Measurements from ENCODE around the gene CNIH3. TPM values are rescaled to one million over a fixed set of nuclear protein-coding genes. Genes with fewer than 3 reads are reported as not detected.

The CNIH3 gene
- total RNA-seq, 1 experiment from 2014 or later = 4.2 TPM

GRCh38 chr1:224720216-224720615 lies 104.1 kb downstream of the CNIH3 start:
- Histone ChIP-seq H2BK15ac (ENCODE audit: low read depth, low read length) (no peak overlapping the region), H3K9me3 (ENCODE audit: control insufficient read depth, low read depth, low read length) (no peaks in the 10 kb centered on the region), H4K91ac (ENCODE audit: insufficient read length, low read depth, low read length) (no peak overlapping the region), H3K79me1 (ENCODE audit: insufficient read depth, low read depth, low read length, poor library complexity, severe bottlenecking) (no peaks in the 10 kb centered on the region), H2AK5ac (ENCODE audit: insufficient read length, low read length) (no peak overlapping the region), H3K4me1 (ENCODE audit: insufficient read depth, low read length) (no peaks in the 10 kb centered on the region), H2BK12ac (ENCODE audit: insufficient read length, low read depth, low read length) (no peak overlapping the region), H3T11ph (ENCODE audit: low read length) (no peak overlapping the region), H3K14ac (ENCODE audit: insufficient read depth, low read length) (no peak overlapping the region), H3K23ac (ENCODE audit: insufficient read length, low read depth, low read length) (no peak overlapping the region), H3K27ac (ENCODE audit: insufficient read length, low read depth, low read length) (no peak overlapping the region), H2BK5ac (ENCODE audit: insufficient read length, low read length) (no peak overlapping the region), H3K4ac (ENCODE audit: low read depth, low read length) (no peak overlapping the region), H3K79me2 (ENCODE audit: insufficient read depth, low read length) (no peaks in the 10 kb centered on the region), H3K27me3 (ENCODE audit: insufficient read depth, low read length) (no peaks in the 10 kb centered on the region), H2BK120ac (ENCODE audit: low read depth, low read length, poor library complexity, severe bottlenecking) (no peak overlapping the region), H4K8ac (replicated peaks; ENCODE audit: insufficient read length, low read depth, low read length) (no peak overlapping the region), H2BK20ac (ENCODE audit: low read depth, low read length, poor library complexity, severe bottlenecking) (no peak overlapping the region), H3K9ac (ENCODE audit: extremely low read depth, insufficient read length, low read length) (no peak overlapping the region), H4K5ac (ENCODE audit: insufficient read length, low read depth, low read length) (no peak overlapping the region), H2AFZ (ENCODE audit: low read length) (no peak overlapping the region), H3K23me2 (ENCODE audit: insufficient read length, low read depth, low read length, poor library complexity, severe bottlenecking) (no peaks in the 10 kb centered on the region), H3K56ac (ENCODE audit: insufficient read length, low read depth, low read length) (no peak overlapping the region), H3K4me2 (ENCODE audit: insufficient read depth, insufficient read length, low read length) (no peak overlapping the region), H3K18ac (ENCODE audit: insufficient read length, low read depth, low read length) (no peak overlapping the region), H4K20me1 (ENCODE audit: control insufficient read depth, insufficient read depth, insufficient read length) (no peaks in the 10 kb centered on the region)
- H3K27ac Mint-ChIP-seq = no peak overlapping the region
- H3K4me3 Mint-ChIP-seq = no peak overlapping the region
- DNase-seq = peak; percentile 47
- no CpG with 5 or more reads among the region's 5 CpGs for WGBS (ENCODE audit: extremely low coverage, insufficient read length, low lambda C conversion rate)
- H3K9me3 Mint-ChIP-seq = no peaks in the 10 kb centered on the region
- TF ChIP-seq CTCF (conservative IDR thresholded peaks at IDR 0.05) = no peak
- peaks cover 7% of the 10 kb centered on the region for H3K27me3 Mint-ChIP-seq (ENCODE audit: low read depth)
- peaks cover 6 to 8% of the 10 kb centered on the region in 2 experiments; a peak in 3 of 4 replicates for H3K4me1 Mint-ChIP-seq
- no peaks in the 10 kb centered on the region; a peak in 1 of 7 replicates for H3K36me3 Mint-ChIP-seq (ENCODE audit: insufficient read depth in 1 of 3, low read depth in 3 of 3)
